ENCODE data around the gene RPRD2.
"Not testable (repeated sequence)": the region's sequence is repeated elsewhere in the genome, so short reads cannot be mapped to it uniquely, and the experiment has no call there.

The RPRD2 gene

DNA sequence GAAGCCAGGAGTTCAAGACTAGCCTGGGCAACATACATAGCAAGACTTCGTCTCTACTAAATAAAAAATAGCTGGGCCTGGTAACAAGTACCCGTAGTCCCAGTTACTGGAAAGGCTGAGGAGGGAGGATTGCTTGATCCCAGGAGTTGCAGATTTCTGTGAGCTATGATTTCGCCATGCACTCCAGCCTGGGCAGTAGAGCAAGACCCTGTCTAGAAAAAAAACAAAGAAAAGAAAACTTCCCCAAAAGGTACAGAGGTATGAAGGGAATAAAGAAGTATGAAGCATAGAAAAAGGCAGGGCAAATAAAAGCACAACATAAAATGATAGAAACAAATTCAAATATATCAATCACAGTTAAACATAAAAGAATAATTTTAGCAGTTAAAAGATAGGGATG lies 28.7 kb downstream of the RPRD2 start:
- TF ChIP-seq, protein P1, sequence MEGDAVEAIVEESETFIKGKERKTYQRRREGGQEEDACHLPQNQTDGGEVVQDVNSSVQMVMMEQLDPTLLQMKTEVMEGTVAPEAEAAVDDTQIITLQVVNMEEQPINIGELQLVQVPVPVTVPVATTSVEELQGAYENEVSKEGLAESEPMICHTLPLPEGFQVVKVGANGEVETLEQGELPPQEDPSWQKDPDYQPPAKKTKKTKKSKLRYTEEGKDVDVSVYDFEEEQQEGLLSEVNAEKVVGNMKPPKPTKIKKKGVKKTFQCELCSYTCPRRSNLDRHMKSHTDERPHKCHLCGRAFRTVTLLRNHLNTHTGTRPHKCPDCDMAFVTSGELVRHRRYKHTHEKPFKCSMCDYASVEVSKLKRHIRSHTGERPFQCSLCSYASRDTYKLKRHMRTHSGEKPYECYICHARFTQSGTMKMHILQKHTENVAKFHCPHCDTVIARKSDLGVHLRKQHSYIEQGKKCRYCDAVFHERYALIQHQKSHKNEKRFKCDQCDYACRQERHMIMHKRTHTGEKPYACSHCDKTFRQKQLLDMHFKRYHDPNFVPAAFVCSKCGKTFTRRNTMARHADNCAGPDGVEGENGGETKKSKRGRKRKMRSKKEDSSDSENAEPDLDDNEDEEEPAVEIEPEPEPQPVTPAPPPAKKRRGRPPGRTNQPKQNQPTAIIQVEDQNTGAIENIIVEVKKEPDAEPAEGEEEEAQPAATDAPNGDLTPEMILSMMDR (IDR thresholded peaks at IDR 0.05; ENCODE audit: extremely low read depth, missing control alignments) = no peak
- no peak for DNase-seq (ENCODE audit: low spot score)

DNA sequence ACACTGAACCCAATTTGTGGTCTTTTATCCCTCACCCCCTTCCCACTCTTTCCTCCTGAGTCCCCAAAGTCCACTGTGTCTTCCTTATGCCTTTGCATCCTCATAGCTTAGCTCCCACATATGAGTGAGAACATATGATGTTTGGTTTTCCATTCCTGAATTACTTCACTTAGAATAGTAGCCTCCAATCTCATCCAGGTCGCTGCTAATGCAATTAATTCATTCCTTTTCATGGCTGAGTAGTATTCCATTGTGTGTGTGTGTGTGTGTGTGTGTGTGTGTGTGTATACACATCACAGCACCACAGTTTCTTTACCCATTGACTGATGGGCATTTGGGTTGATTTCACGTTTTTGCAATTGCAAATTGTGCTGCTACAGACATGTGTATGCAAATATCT lies 31.2 kb downstream of the RPRD2 start:
- DNase-seq (ENCODE audit: low spot score) = not testable (repeated sequence)

DNA sequence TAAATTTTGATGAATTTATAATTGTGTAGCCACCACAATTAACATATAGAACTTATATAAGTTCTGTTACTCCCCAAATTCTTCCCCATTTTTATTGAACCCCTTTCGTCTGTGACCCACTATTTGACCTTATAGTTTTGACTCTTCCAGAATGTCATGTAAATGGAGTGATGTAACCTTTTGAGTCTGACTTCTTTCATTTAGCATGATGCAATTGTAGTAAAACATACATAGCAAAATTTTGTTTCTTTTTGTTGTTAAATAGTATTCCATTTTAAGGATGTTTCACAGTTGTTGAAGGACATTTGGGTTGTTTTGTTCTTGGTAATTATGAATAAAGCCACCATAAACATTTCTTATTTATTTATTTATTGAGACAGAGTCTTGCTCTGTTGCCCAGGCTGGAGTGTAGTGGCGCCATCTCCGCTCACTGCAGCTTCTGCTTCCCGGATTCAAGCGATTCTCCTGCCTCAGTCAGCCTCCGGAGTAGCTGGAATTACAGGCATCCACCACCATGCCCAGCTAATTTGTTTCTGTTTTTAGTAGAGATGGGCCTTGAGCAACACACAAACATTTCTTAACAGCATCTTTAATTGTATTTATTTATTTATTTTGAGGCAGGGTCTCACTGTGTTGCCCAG lies 33.6 kb downstream of the RPRD2 start:
- TF ChIP-seq, protein P1 (IDR thresholded peaks at IDR 0.05; ENCODE audit: extremely low read depth, missing control alignments) = no peak
- DNase-seq (ENCODE audit: low spot score) = no peak

DNA sequence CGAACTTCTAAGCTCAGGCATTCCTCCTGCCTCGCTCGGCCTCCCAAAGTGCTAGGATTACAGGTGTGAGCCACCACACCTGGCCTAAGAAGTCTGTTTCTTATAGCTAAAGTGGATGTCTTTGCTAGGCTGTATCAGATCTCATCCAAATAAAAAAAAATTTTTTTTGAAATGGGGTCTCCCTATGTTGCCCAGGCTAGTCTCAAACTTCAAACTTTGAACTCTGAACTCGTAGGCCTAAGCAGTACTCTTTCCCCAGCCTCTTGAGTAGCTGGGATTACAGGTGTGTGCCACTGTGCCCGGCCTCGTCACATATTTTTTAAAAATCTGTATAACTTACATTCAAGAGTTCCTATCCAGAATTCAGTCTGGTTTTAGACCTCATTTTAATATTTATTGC lies 40.5 kb downstream of the RPRD2 start:
- DNase-seq (ENCODE audit: low spot score) = no peak
- TF ChIP-seq, protein P1 (IDR thresholded peaks at IDR 0.05; ENCODE audit: extremely low read depth, missing control alignments) = no peak

DNA sequence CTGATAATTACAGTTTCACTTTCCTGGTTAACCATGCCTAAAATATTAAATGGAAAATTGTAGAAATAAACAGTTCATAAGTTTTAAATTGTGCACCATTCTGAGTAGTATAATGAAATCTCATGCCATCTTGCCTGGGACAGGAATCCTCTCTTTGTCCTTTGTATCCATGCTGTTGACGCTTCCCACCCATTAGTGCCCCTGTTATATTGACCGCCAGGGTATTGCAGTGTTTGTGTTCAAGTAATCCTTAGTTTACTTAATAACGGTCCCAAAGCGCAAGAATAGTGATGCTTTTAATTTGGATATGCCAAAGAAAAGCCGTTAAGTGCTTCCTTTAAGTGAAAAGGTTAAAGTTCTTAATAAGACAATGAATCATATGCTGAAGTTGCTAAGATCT lies 41.7 kb downstream of the RPRD2 start:
- TF ChIP-seq, protein P1 (IDR thresholded peaks at IDR 0.05; ENCODE audit: extremely low read depth, missing control alignments) = no peak
- DNase-seq (ENCODE audit: low spot score) = no peak

DNA sequence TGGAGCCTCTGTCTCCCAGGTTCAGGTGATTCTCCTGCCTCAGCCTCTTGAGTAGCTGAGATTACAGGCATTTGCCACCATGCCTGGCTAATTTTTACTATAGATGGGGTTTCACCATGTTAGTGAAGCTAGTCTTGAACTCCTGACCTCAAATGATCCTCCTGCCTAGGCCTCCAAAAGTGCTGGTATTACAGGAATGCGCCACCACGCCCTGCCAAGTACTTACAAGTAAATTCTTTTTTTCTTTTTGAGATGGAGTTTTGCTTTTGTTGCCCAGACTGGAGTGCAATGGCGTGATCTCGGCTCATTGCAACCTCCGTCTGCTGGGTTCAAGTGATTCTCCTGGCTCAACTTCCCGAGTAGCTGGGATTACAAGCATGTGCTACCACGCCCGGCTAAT lies 42.5 kb downstream of the RPRD2 start:
- TF ChIP-seq, protein P1 (IDR thresholded peaks at IDR 0.05; ENCODE audit: extremely low read depth, missing control alignments) = no peak
- DNase-seq (ENCODE audit: low spot score) = no peak

DNA sequence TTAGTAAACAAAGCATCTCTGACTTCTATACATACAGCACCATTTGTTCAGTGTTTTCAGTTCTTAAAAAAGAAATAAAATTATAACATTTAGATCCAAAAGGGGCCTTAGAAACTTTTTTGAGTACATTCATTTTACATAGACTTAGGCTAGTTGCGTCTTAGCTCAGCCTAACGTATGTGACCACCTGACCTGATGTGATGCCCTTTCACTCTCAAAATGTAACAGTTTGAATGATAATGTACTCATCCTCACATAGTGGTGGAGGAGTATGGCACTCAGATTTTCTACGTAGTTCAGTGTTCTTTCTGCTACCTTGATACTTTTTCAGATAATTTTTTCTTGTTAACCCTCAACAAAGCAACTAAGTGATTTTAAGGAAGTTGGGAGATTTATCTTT lies 43.4 kb downstream of the RPRD2 start:
- no peak for DNase-seq (ENCODE audit: low spot score)
- TF ChIP-seq, protein P1 (IDR thresholded peaks at IDR 0.05; ENCODE audit: extremely low read depth, missing control alignments) = no peak

DNA sequence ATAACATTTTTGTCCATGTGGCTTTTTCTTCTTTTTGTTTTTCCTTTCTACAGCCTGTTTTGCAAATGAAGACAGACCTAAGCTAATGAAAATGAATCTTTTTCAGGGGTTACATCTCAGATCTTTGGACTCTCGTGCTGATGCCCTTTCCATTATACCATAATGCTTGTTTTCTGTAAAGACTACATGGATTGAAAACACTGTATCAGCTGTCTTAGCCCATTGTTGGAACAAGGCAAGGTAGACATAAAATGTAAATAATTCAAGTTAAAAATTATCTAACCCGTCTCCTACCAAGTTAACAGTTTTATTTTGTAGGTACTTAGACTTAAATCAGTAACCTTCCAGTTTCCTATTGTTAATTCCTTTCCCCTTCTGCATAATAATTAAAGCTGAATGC lies 44.9 kb downstream of the RPRD2 start:
- TF ChIP-seq, protein P1 (IDR thresholded peaks at IDR 0.05; ENCODE audit: extremely low read depth, missing control alignments) = no peak
- no peak for DNase-seq (ENCODE audit: low spot score)
